ENCODE data around the gene ARHGEF28.

The ARHGEF28 gene

GRCh38 chr5:73729329-73729728 is 103.3 kb downstream of the ARHGEF28 start:
- intact Hi-C loops (cut with DNase I) = no loop called here
- DNase-seq = no peak

- no peak for DNase-seq
- intact Hi-C loops (cut with DNase I) = no loop called here
Observed at GRCh38 chr5:73732045-73732444, 106.0 kb downstream of the ARHGEF28 start.

- intact Hi-C loops (cut with DNase I) = no loop called here
- no peak for DNase-seq
Observed at GRCh38 chr5:73733219-73733618, 107.2 kb downstream of the ARHGEF28 start.

DNA sequence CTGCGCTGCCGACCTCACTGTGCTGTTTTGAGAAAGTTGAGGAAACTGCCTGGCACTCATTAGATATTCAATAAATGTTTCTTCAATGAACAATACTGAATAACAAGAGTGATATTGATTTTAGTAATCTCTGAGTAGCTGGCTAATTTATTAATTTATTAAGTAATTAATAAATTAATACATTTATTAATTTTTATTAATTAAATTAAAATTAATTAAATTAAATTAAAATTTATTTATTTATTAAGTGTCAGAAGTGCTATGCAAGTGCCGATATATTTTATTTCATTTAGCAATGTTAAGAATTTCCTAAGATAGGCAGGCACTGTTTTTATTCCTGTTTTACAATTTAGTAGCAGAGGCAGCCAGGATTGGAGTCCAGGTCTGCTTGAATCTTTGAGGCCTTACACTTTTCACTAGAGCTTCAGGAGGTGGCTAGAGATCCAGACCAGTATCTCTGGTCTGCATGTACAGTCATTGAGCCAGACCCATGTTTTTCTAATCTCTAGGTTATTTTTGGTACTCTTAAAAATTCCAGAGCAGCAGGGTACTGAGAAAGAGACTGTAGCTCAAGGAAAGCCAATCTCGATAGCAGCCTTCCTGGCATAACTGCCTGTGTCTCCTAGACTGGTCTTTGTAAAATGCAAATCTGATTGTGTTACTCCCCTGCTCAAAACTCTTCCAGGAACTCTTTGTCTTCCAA is 109.2 kb downstream of the ARHGEF28 start:
- DNase-seq = no peak
- intact Hi-C loops (cut with DNase I) = no loop called here

- no peak for DNase-seq
Observed at GRCh38 chr5:73739650-73740049, 113.7 kb downstream of the ARHGEF28 start.

DNA sequence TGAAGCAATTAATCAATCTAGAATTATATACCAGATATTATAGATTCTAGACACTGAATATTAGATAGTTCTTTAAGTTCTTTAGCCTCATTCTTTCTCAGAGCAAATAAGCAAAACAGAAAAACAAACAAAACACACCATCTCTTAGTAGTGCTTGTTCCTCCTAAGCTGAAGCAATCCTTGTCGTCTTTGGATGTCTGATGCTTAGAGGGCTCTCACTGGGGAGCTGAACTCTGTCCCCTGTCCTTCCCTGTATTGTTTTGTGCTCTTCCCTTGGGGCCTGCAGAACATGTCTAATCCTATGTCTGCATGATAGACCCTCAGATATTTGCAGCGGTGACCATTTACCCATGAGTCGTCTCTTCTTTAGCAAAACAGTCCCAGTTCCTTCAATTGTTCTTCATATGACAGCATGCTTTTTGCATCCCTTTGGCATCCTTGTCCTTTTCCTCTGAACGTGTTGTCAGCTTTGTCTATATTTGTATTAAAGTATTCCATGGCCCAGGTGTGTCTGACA is 114.3 kb downstream of the ARHGEF28 start:
- intact Hi-C loops (cut with DNase I) = no loop called here
- DNase-seq = no peak

More at GRCh38 chr5:73739650-73740049, 113.7 kb downstream of the ARHGEF28 start:
- intact Hi-C loops (cut with DNase I) = no loop called here

DNA sequence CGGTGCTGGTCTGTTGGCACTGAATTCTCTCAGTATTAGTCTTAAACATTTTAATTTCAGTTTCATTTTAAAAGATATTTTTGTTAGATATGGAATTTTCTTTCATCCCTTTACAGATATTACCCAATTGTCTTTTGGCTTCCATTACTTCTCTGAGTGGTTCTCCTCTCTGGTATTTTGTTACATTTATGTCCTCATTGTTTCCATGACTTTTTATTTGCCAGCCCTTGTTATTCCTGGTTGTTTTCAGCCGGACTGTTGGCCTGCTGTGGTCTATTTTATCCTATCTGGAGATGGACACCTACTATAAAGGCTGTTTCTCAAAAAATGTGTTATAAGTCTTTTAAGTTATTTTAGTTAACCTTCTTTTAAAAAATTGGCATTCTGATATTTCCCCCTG is 117.2 kb downstream of the ARHGEF28 start:
- DNase-seq = no peak
- intact Hi-C loops (cut with DNase I) = no loop called here

DNA sequence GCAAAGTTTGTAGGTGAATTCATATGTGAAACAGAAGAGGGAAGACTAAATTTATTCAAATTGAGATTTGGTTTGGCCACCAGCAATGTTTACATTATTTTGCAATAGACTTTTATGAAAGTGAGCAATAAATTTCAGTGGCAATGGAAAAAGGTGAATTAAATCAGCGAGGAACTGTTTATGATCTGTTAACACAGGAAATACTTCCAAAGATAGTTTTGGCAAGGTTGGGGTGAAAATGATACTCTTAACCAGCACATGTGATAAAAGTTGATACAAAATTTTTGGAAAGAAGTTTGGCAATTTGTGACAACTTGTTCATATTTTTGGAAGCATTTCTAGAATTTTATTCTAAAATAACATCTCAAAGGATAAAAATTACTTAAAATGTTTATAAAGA is 119.8 kb downstream of the ARHGEF28 start:
- intact Hi-C loops (cut with DNase I) = no loop called here
- no peak for DNase-seq

GRCh38 chr5:73746608-73747007 is 120.6 kb downstream of the ARHGEF28 start:
- intact Hi-C loops (cut with DNase I) = no loop called here
- DNase-seq = no peak

DNA sequence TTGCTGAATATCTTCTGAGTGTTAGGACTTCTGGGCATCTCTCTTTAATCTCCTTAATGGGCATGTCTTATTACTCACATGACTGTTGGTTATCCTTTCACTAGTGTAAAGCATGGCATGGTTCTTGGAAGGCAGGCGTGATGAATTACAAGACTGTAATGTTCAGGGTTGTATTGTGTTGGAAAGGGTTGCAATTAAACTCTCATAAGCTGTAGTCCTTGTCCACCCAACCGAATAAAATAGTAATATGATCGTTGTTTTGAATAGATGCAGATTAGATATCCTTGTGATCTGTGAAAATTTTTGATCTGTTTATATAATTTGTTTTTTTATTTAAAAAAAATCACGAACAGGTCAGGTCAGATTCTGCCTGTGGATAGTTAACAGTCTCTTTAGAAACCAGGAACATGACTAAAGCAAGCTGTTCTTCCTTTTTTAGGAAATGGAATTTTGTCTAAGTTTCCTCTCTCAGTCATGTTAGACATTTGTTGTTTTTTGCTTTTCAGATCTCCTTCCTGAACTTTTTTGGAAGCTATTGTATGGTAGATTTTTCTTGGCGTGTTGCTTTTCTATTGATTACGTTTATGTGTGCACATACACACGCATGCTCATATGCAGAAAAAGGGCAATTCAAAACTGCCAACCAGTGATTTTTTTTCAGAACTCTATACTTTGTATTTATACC is 121.8 kb downstream of the ARHGEF28 start:
- no peak for DNase-seq
- intact Hi-C loops (cut with DNase I) = no loop called here

GRCh38 chr5:73748510-73749400 is 122.8 kb downstream of the ARHGEF28 start:
- DNase-seq = peak in 1 of 10 donors; percentile 47
- intact Hi-C loops (cut with DNase I) = no loop called here

- intact Hi-C loops (cut with DNase I) = no loop called here
- DNase-seq = no peak
Observed at GRCh38 chr5:73749485-73750270, 123.7 kb downstream of the ARHGEF28 start.

DNA sequence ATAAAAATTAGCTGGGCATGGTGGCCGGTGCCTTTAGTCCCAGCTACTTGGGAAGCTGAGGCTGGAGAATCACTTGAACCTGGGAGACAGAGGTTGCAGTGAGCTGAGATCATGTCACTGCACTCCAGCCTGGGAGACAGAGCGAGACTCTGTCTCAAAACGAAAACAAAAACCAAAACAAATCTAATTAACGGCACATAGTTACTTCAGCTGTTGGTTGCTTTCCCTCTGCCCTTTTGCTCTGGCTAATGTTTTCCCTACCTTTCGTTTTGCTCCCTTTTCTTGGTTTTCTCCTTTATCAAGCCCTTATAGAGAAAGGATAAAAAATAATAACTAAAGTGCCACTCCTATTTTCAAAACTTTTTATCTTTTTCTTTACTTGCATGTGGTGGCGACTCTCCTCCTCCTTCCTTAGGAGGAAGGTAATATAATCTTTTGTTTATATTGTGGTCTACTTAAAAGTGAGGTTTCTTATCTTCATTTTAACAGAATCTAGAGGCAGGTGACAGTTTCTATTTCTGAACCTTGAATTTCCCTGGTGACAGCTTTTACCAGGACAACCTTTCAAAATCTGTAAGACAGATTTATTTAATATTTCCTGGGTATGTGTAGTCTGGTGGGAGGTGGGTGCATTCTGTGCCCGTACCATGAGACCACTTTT is 125.4 kb downstream of the ARHGEF28 start:
- intact Hi-C loops (cut with DNase I) = no loop called here
- no peak for DNase-seq

GRCh38 chr5:73754254-73754653 is 128.3 kb downstream of the ARHGEF28 start:
- DNase-seq = no peak
- intact Hi-C loops (cut with DNase I) = no loop called here

DNA sequence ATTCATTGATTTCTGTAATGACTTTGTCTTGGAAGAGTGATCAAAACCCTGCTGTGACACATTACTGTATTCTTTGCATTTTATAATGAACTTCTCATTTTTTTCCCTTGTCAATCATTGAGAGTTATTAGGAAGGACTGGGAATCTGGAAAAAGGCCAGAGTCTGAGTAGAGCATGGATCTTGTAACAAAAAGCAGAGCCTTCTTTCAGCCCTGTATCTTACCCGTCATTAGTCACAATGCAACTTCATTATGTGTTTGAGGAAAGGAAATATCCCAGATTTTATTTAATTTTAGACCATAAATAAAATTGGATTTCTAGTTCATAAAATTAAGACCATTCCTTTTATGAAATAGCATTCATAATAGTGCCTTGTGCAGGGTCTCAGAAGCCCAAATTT is 131.4 kb downstream of the ARHGEF28 start:
- no peak for DNase-seq

DNA sequence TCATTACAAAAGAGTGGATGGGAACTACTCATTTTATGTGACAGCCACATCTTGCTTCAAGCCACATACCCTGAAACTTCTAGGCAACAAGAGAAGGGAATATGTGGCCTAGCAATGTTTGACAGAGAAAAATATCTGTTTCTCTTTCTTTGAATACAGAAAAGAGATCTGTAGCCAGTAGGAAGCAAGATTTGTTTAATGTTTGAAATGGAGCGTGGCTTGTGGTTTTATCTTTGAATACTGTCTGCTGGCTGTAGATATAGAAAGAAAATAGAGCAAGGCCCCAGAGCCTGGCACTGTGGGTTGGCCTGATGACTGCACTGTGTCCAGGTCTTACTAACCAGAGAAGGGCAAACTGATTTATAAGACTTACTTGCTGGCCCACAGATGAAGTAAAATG is 133.8 kb downstream of the ARHGEF28 start:
- DNase-seq = no peak
- intact Hi-C loops (cut with DNase I) = no loop called here

More for the DNA sequence above, 131.4 kb downstream of the ARHGEF28 start:
- intact Hi-C loops (cut with DNase I) = no loop called here

GRCh38 chr5:73763300-73764032 is 137.5 kb downstream of the ARHGEF28 start:
- intact Hi-C loops (cut with DNase I) = no loop called here
- DNase-seq = no peak

DNA sequence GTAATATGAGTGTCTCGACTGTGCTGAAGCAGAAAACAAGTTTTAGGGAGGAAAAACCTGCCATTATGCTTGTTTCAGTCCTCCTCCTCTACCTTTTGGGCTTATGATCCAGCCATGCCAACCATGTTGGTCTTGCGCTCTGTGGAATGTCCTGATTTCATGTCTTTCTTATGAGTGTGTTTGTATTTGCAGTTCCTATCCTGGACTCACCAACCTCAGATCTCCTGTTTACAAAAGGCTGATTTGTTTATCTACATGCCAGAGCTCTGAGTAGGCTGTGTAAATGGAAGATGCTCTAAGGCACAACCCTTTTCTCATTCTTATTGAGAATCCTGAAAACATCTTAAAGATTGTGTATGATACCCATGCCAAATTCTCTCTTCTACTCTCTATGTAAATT is 138.6 kb downstream of the ARHGEF28 start:
- intact Hi-C loops (cut with DNase I) = no loop called here
- no peak for DNase-seq

GRCh38 chr5:73764996-73765395 is 139.0 kb downstream of the ARHGEF28 start:
- intact Hi-C loops (cut with DNase I) = no loop called here
- DNase-seq = no peak

All from posterior cingulate gyrus (tissue), 11 donors.